Body of pancreas (tissue), 4 donors: ENCODE results near the gene GALNT17. TPM values are rescaled to one million over a fixed set of nuclear protein-coding genes. Genes with fewer than 3 reads are reported as not detected.

Experiments used
- ATAC-seq: fragments of 150-250 bp; one replicate; pipeline ENCODE4 v1.9.1; 2016
- DNase-seq, 4 donors: peaks; one replicate each; pipeline ENCODE4 v3.0.0-alpha.2; 2019
- H3K27ac ChIP-seq, 4 donors: fragments of 200-600 bp; sonication (generic); 1 replicate in 3 of 4; 2 replicates in 1 of 4; pipeline versions ENCODE4 v1.5.1 to v1.6.1; 2016 to 2019; ENCODE audit warnings: mild to moderate bottlenecking in 1 of 4, mixed read lengths in 1 of 4, moderate library complexity in 1 of 4
- H3K27me3 ChIP-seq, 2 donors: fragments of 200-600 bp; sonication (generic); one replicate each; pipeline ENCODE4 v1.6.0; 2016; ENCODE audit warnings: mild to moderate bottlenecking in 1 of 2
- H3K36me3 ChIP-seq, 2 donors: fragments of 200-600 bp; sonication (generic); replicated peaks in 1 of 2; 2 replicates each; pipeline ENCODE4 v1.5.1; 2016; ENCODE audit warnings: low read depth in 2 of 2; ENCODE audit not compliant: insufficient read depth in 1 of 2
- H3K4me1 ChIP-seq: fragments of 200-600 bp; sonication (generic); one replicate; pipeline ENCODE4 v1.6.0; 2016
- H3K4me3 ChIP-seq, 2 donors: fragments of 200-600 bp; sonication (generic); 1 replicate in 1 of 2; 2 replicates in 1 of 2; pipeline ENCODE4 v1.5.1; 2016 to 2019
- H3K9me3 ChIP-seq, 3 donors: fragments of 200-600 bp; sonication (generic); 1 replicate in 2 of 3; 2 replicates in 1 of 3; pipeline ENCODE4 v1.5.1; 2016
- CTCF ChIP-seq, 7 experiments: fragments of 450-650 bp in 4 of 7; fragments of 200-600 bp in 3 of 7; sonication (generic) in 3 of 7; IDR thresholded peaks; one replicate each; pipeline ENCODE4 v1.5.1; 2016 to 2019; ENCODE audit warnings: antibody characterized with exemption in 7 of 7
- POLR2A ChIP-seq, 3 donors: fragments of 450-650 bp; IDR thresholded peaks; one replicate each; pipeline ENCODE4 v1.6.1; 2016; ENCODE audit warnings: antibody characterized with exemption in 3 of 3, mild to moderate bottlenecking in 2 of 3
- WGBS, 2 donors: methylation state at CpG; one replicate each; pipeline ENCODE4 v1.1.5; 2017; 5-methylcytosine and 5-hydroxymethylcytosine counted together
- intact Hi-C: fragments of 100-400 bp; cut with DNase I; formaldehyde crosslinking; loops from one replicate; pipeline ENCODE4 v1.15.1; 2023
- total RNA-seq, 2 donors: library from RNA; depleted of rRNA; stranded (reverse); fragments of >200 nt; gene quantifications; one replicate each; pipeline ENCODE4 v1.1.0, GENCODE V29; 2016

Gene GALNT17
- total RNA-seq, 2 donors from 2014 or later: 6.5 to 27.4 TPM

- WGBS, 2 donors: 85 to 88% methylated on average over 8 of the region's 8 CpGs
- Histone ChIP-seq H3K27me3 (no peaks in the 10 kb centered on the region), H3K9me3 (no peaks in the 10 kb centered on the region), H3K4me1 (no peaks in the 10 kb centered on the region), H3K27ac (no peak overlapping the region), H3K4me3 (no peak overlapping the region), H3K36me3 (no peaks in the 10 kb centered on the region)
- DNase-seq (no peak), ATAC-seq (no peak)
- TF ChIP-seq CTCF (IDR thresholded peaks at IDR 0.05) (no peak), POLR2A (IDR thresholded peaks at IDR 0.05) (no peak)
- intact Hi-C loops: no loop called here
These were observed 434.4 kb downstream of the GALNT17 start for GRCh38 chr7:71566376-71566775.

DNA sequence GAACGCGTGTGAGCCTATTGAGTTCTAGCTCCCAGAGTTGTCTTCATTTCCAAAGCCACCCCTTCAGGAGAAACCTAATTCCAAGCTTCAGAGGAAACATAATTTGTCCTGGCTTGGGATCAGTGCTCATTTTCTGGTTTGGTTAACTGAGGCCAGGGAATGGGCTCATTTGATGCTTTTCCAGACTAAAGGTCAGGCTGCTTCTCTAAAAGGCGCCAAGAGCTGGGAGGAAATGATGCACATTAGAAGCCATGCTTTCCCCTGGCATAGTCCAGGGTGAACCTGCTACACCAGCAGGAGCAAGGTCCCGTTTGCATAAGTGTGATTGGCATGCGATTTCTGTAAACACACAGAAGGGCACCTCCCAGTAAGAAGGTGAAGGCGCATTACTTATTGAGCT lies 435.0 kb downstream of the GALNT17 start:
- no peak for DNase-seq
- no peak for ATAC-seq
- intact Hi-C loops: no loop called here
- Histone ChIP-seq H3K27me3 (no peaks in the 10 kb centered on the region), H3K4me3 (no peak overlapping the region), H3K36me3 (no peaks in the 10 kb centered on the region), H3K27ac (no peak overlapping the region), H3K9me3 (no peaks in the 10 kb centered on the region), H3K4me1 (no peaks in the 10 kb centered on the region)
- TF ChIP-seq CTCF (IDR thresholded peaks at IDR 0.05): no peak
- WGBS, 2 donors: 71 to 75% methylated on average over 6 of the region's 6 CpGs

- Histone ChIP-seq H3K36me3 (no peaks in the 10 kb centered on the region), H3K27me3 (no peaks in the 10 kb centered on the region), H3K27ac (no peak overlapping the region), H3K9me3 (no peaks in the 10 kb centered on the region), H3K4me3 (no peak overlapping the region), H3K4me1 (no peaks in the 10 kb centered on the region)
- intact Hi-C loops: no loop called here
- no peak for TF ChIP-seq CTCF (IDR thresholded peaks at IDR 0.05)
- TF ChIP-seq POLR2A (IDR thresholded peaks at IDR 0.05): no peak
- ATAC-seq (no peak), DNase-seq (no peak)
- 69 to 71% methylated on average over 2 of the region's 2 CpGs for WGBS, 2 donors
These were observed 442.4 kb downstream of the GALNT17 start for GRCh38 chr7:71574153-71574860.

GRCh38 chr7:71580027-71580426 lies 448.1 kb downstream of the GALNT17 start:
- Histone ChIP-seq H3K27me3 (no peaks in the 10 kb centered on the region), H3K4me1 (no peaks in the 10 kb centered on the region), H3K36me3 (no peaks in the 10 kb centered on the region), H3K27ac (no peak overlapping the region), H3K4me3 (no peak overlapping the region), H3K9me3 (no peaks in the 10 kb centered on the region)
- DNase-seq (no peak), ATAC-seq (no peak)
- TF ChIP-seq CTCF (IDR thresholded peaks at IDR 0.05) (no peak), POLR2A (IDR thresholded peaks at IDR 0.05) (no peak)
- intact Hi-C loops: no loop called here
- 62 to 86% methylated on average over 1 of the region's 1 CpG for WGBS, 2 donors

- Histone ChIP-seq H3K4me3 (no peak overlapping the region), H3K27ac (no peak overlapping the region), H3K9me3 (no peaks in the 10 kb centered on the region), H3K27me3 (no peaks in the 10 kb centered on the region), H3K36me3 (no peaks in the 10 kb centered on the region), H3K4me1 (no peaks in the 10 kb centered on the region)
- intact Hi-C loops: no loop called here
- no peak for DNase-seq
- no peak for ATAC-seq
- no peak for TF ChIP-seq CTCF (IDR thresholded peaks at IDR 0.05)
- TF ChIP-seq POLR2A (IDR thresholded peaks at IDR 0.05): no peak
- WGBS, 2 donors: 68 to 70% methylated on average over 3 of the region's 3 CpGs
These were observed 452.3 kb downstream of the GALNT17 start for GRCh38 chr7:71584256-71584655.
